ENCODE measurements around the gene NPHP4.

Gene NPHP4

DNA sequence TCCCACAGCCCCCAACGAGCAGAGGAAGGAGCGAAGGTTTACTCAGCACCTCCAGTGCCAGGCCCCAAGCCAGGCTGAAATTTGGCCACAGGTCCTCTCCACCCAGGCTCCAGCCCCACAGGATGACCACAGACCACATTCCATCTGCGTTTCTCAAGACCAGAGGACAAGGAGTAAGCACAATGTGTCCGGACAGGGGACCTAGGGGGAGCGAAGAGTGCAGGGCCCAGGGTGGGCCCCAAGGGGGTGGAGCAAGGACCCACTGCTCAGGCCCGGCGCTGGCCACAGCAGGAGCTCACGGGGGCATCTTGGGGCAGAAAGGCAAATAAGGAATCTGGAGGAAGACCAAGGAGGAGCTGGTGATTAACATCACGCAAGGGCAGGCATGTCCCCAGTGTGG, 100.5 kb downstream of the NPHP4 start:
- TF ChIP-seq POLR2AphosphoS5 (IDR thresholded peaks at IDR 0.05; ENCODE audit: borderline replicate concordance, low read depth, low read length) (no peak), FOXP2 (optimal IDR thresholded peaks at IDR 0.05; ENCODE audit: control extremely low read depth, extremely low read length, insufficient read depth) (no peak), EZH2 (IDR thresholded peaks at IDR 0.05) (no peak)
- Histone ChIP-seq H3K9me3 (ENCODE audit: low read depth, low read length) (no peaks in the 10 kb centered on the region), H3K9ac (ENCODE audit: insufficient read length) (no peak overlapping the region), H3K4me3 (no peak overlapping the region), H3K36me3 (ENCODE audit: insufficient read depth, low read length) (no peaks in the 10 kb centered on the region), H3K27ac (no peak overlapping the region)
- DNase-seq (ENCODE audit: low read depth, low spot score), result no peak

DNA sequence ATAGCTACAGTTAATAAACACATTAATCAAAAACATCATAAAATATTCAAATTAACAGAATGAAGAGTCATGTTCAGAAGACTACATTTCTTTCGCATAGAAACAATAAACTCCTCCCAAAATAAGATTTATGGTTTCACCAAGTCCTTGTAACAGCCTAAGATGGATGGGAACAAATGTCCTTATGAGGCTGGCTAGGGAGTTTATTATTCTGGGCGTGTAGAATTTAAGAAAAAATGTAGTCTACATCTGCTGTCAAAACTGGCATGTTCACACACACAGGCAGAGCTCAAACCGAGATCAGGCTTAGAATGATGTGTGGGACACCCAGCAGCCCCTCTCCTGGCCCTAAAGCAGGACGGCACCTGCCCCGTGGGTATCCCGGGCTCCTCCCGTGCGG, 101.1 kb downstream of the NPHP4 start:
- H3K9me3 ChIP-seq (ENCODE audit: low read depth, low read length), result no peaks in the 10 kb centered on the region
- H3K4me3 ChIP-seq, result no peak overlapping the region
- H3K27ac ChIP-seq, result no peak overlapping the region
- no peak overlapping the region for H3K9ac ChIP-seq (ENCODE audit: insufficient read length)
- no peak for TF ChIP-seq FOXP2 (optimal IDR thresholded peaks at IDR 0.05; ENCODE audit: control extremely low read depth, extremely low read length, insufficient read depth)
- TF ChIP-seq EZH2 (IDR thresholded peaks at IDR 0.05), result no peak
- DNase-seq (ENCODE audit: low read depth, low spot score), result no peak
- no peaks in the 10 kb centered on the region for H3K36me3 ChIP-seq (ENCODE audit: insufficient read depth, low read length)

- DNase-seq (ENCODE audit: low read depth, low spot score), result no peak
- TF ChIP-seq FOXP2 (optimal IDR thresholded peaks at IDR 0.05; ENCODE audit: control extremely low read depth, extremely low read length, insufficient read depth) (no peak), POLR2AphosphoS5 (IDR thresholded peaks at IDR 0.05; ENCODE audit: borderline replicate concordance, low read depth, low read length) (no peak), EZH2 (IDR thresholded peaks at IDR 0.05) (no peak)
- Histone ChIP-seq H3K36me3 (ENCODE audit: insufficient read depth, low read length) (no peaks in the 10 kb centered on the region), H3K4me3 (no peak overlapping the region), H3K9me3 (ENCODE audit: low read depth, low read length) (no peaks in the 10 kb centered on the region), H3K27ac (no peak overlapping the region), H3K9ac (ENCODE audit: insufficient read length) (no peak overlapping the region)
Measured at GRCh38 chr1:5890346-5891106, 101.7 kb downstream of the NPHP4 start.

DNA sequence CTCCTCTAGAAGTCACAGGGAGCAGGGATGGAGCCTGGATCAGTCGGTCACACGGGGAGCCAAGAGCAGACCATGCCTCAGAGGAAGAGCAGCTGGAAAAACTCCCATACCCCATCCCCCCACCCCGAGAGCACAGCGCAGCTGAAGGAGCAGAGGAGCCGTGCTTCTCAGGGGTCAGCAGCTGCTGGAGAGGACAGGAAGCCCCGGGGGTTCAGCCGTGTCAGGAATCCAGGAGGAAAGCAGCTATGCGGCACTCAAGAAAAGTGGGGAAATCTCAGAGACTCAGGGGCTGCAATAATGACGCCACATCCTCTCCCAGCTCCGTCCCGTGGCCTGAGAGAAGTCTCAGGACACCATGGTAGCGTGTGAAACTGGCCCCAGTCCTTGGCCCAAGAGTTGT, 102.3 kb downstream of the NPHP4 start:
- Histone ChIP-seq H3K9ac (ENCODE audit: insufficient read length) (no peak overlapping the region), H3K27ac (no peak overlapping the region)
- TF ChIP-seq FOXP2 (optimal IDR thresholded peaks at IDR 0.05; ENCODE audit: control extremely low read depth, extremely low read length, insufficient read depth) (no peak), EZH2 (IDR thresholded peaks at IDR 0.05) (no peak), POLR2AphosphoS5 (IDR thresholded peaks at IDR 0.05; ENCODE audit: borderline replicate concordance, low read depth, low read length) (no peak)

GRCh38 chr1:5889462-5889861, 102.8 kb downstream of the NPHP4 start:
- H3K36me3 ChIP-seq (ENCODE audit: insufficient read depth, low read length), result no peaks in the 10 kb centered on the region
- H3K9ac ChIP-seq (ENCODE audit: insufficient read length), result no peak overlapping the region
- no peak overlapping the region for H3K4me3 ChIP-seq
- H3K9me3 ChIP-seq (ENCODE audit: low read depth, low read length), result no peaks in the 10 kb centered on the region
- H3K27ac ChIP-seq, result no peak overlapping the region
- no peak for TF ChIP-seq EZH2 (IDR thresholded peaks at IDR 0.05)
- TF ChIP-seq POLR2AphosphoS5 (IDR thresholded peaks at IDR 0.05; ENCODE audit: borderline replicate concordance, low read depth, low read length), result no peak
- TF ChIP-seq FOXP2 (optimal IDR thresholded peaks at IDR 0.05; ENCODE audit: control extremely low read depth, extremely low read length, insufficient read depth), result no peak
- DNase-seq (ENCODE audit: low read depth, low spot score), result no peak

More for the DNA sequence above, 102.3 kb downstream of the NPHP4 start:
- Histone ChIP-seq H3K9me3 (ENCODE audit: low read depth, low read length) (no peaks in the 10 kb centered on the region), H3K4me3 (no peak overlapping the region), H3K36me3 (ENCODE audit: insufficient read depth, low read length) (no peaks in the 10 kb centered on the region)
- no peak for DNase-seq (ENCODE audit: low read depth, low spot score)

GRCh38 chr1:5888606-5889211, 103.5 kb downstream of the NPHP4 start:
- Histone ChIP-seq H3K9ac (ENCODE audit: insufficient read length) (no peak overlapping the region), H3K4me3 (no peak overlapping the region), H3K36me3 (ENCODE audit: insufficient read depth, low read length) (no peaks in the 10 kb centered on the region), H3K9me3 (ENCODE audit: low read depth, low read length) (no peaks in the 10 kb centered on the region), H3K27ac (no peak overlapping the region)
- TF ChIP-seq EZH2 (IDR thresholded peaks at IDR 0.05) (no peak), FOXP2 (optimal IDR thresholded peaks at IDR 0.05; ENCODE audit: control extremely low read depth, extremely low read length, insufficient read depth) (no peak), POLR2AphosphoS5 (IDR thresholded peaks at IDR 0.05; ENCODE audit: borderline replicate concordance, low read depth, low read length) (no peak)
- no peak for DNase-seq (ENCODE audit: low read depth, low spot score)

DNA sequence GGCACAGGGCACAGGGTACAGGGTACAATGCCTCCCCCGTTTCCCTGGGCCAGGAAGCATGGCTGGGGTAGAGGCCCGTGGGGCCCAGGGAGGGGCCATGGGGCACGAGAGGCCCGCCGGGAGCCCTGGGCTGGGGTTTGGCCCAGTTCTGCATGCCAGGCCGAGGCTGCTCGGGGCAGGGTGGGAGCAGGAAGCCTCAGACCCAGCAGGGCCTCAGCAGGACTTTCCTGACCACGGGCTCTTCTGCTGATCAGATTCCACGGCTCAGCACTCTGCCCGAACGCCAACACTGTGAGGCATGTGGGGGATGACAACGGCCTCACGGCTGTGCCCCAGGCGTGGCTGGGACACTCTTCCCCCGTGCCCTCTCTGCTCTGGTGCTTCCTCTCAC, 104.3 kb downstream of the NPHP4 start:
- H3K36me3 ChIP-seq (ENCODE audit: insufficient read depth, low read length), result no peaks in the 10 kb centered on the region
- no peak overlapping the region for H3K27ac ChIP-seq
- H3K9ac ChIP-seq (ENCODE audit: insufficient read length), result no peak overlapping the region
- H3K4me3 ChIP-seq, result no peak overlapping the region
- no peak for DNase-seq (ENCODE audit: low read depth, low spot score)
- no peaks in the 10 kb centered on the region for H3K9me3 ChIP-seq (ENCODE audit: low read depth, low read length)
- TF ChIP-seq EZH2 (IDR thresholded peaks at IDR 0.05), result no peak
- no peak for TF ChIP-seq FOXP2 (optimal IDR thresholded peaks at IDR 0.05; ENCODE audit: control extremely low read depth, extremely low read length, insufficient read depth)
- no peak for TF ChIP-seq POLR2AphosphoS5 (IDR thresholded peaks at IDR 0.05; ENCODE audit: borderline replicate concordance, low read depth, low read length)

DNA sequence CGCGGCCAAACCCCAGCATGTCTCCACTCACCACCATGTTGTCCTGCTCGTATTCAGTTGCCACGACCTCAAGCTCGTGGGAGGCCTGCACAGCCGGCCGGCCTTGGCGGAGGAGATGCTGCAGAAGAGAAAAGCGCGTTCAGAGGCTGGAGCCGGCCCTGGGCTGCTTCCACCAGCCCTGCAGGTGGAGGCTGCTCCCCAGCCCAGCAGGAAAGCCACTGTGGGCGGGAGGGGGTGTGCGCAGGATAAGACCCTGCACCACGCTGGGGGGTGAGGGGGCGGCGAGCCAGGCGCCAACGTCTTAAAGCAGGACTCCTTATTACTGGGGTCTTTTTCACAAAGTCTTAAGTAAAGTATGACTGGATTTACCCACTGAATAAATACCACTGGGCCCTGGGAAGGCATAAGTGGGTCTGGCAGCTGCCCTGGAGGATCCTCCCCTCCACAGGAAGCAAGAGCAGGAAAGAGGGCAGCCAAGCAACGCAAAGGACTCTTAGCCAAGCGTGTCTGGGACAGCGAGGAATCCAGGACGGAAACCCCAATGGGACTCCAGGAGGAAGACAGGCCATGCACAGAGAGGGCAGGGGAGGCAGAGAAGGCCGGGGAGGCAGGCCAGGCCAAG, 104.8 kb downstream of the NPHP4 start:
- H3K36me3 ChIP-seq (ENCODE audit: insufficient read depth, low read length), result no peaks in the 10 kb centered on the region
- H3K27ac ChIP-seq, result no peak overlapping the region
- no peak overlapping the region for H3K9ac ChIP-seq (ENCODE audit: insufficient read length)
- TF ChIP-seq POLR2AphosphoS5 (IDR thresholded peaks at IDR 0.05; ENCODE audit: borderline replicate concordance, low read depth, low read length), result no peak
- no peak for TF ChIP-seq EZH2 (IDR thresholded peaks at IDR 0.05)
- no peak for TF ChIP-seq FOXP2 (optimal IDR thresholded peaks at IDR 0.05; ENCODE audit: control extremely low read depth, extremely low read length, insufficient read depth)
- H3K9me3 ChIP-seq (ENCODE audit: low read depth, low read length), result no peaks in the 10 kb centered on the region
- H3K4me3 ChIP-seq, result no peak overlapping the region
- DNase-seq (ENCODE audit: low read depth, low spot score), result no peak

Measured in SK-N-MC (cell line).